ENCODE measurements around the gene KATNB1. TPM values are rescaled to one million over a fixed set of nuclear protein-coding genes. Genes with fewer than 3 reads are reported as not detected.
A peak's percentile ranks its signal among the peaks of the same experiment; 100 is the strongest.
"Not testable (repeated sequence)": the region's sequence is repeated elsewhere in the genome, so short reads cannot be mapped to it uniquely, and the experiment has no call there.

The KATNB1 gene
- total RNA-seq, 1 donor from 2014 or later = 23.6 TPM

DNA sequence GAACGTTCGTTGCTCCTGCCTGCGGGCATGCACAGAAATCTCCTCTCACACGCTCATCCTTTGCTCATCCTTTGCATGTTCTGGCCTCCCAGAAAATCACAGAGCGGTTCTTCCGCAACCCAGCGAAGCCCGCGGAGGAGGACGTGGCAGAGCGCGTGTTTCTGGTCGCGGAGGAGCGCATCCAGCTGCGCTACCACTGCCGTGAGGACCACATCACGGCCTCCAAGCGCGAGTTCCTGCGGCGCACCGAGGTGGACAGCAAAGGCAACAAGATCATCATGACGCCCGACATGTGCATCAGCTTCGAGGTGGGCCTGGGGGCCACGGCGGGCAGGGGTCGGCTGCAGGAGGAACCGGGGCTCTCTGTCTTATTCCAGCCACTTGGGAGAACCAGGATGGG, 9.6 kb upstream of the KATNB1 start:
- no peak for DNase-seq (ENCODE audit: low read depth in 2 of 2)

DNA sequence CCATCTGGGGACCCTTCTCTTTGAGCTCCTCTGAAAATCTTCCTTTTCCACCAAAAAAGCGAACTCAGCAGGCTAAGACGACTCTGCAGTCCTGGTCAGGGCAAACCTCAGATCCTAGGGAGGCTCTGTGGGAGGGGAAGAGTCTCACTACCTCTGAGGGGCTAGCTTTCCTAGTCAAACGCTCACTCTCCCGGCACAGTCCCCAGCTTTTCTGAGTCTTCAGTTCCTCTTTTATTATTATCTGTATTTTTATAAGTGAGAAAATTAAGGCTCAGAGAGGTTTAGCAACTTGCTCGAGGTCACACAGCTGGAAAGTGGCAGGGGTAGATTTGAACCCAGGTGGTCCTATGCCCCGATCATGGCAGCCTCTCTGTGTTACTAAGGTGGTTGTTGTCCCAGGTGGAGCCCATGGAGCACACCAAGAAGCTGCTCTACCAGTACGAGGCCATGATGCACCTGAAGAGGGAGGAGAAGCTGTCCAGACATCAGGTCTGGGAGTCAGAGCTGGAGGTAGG, 9.1 kb upstream of the KATNB1 start:
- DNase-seq (ENCODE audit: low read depth in 2 of 2) = no peak

DNA sequence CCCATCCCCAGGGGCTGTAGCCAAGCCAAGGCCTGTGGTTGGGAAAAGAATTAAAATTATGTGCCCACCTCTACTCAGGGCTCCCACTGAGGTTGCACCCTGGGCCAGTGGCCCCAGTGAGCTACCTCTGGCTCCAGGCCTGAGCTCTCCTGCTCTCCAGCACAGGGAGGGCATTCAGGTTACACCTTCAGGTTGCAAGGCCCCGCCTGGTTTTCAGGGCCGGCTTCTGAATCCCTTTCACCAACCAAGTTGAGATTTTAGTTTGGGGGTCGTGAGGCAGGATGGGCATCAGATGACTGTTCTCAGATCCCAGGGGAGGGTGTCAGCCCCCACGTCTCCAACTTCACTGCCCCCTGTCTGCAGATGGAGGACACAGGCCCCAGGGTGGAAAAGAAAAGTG, 8.0 kb upstream of the KATNB1 start:
- no peak for DNase-seq (ENCODE audit: low read depth in 2 of 2)

DNA sequence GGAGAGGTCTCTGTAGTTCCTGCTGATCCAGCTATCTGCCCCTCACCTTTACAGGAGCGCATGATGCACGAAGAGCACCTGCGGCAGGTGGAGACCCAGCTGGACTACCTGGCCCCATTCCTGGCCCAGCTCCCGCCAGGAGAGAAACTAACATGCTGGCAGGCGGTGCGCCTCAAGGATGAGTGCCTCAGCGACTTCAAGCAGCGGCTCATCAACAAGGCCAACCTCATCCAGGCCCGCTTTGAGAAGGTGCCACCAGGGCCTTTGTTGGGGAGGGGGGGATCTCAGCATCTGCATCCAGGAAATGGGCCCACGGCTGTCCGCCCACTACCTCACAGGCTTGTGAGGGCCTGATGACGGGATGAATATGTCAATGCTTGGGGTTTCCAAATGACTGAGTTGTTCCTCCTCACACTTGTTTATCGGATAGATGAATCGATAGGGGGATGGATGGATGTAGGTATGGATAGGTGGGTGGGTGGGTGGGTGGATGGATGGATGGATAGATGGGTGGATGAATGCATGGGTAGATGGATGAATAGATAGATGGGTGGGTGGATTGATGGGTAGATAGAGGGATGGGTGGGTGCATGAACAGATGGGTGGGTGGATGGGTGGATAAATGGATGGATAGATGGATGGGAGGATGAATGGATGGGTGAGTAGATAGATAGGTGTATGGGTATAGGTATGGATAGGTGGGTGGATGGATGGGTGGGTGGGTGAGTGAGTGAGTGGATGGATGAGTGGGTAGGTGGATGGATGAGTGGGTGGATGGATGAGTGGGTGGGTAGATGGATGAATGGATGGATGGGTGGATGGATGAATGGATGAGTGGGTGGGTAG, 7.0 kb upstream of the KATNB1 start:
- DNase-seq (ENCODE audit: low read depth in 2 of 2) = no peak

DNA sequence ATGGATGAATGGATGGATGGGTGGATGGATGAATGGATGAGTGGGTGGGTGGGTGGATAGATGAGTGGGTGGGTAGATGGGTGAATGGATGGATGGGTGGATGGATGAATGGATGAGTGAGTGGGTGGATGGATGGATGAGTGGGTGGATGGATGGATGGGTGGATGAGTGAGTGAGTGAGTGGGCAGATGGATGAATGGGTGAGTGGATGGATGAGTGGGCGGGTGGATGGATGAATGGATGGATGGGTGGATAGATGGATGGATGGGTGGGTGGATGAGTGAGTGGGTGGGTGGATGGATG, 6.4 kb upstream of the KATNB1 start:
- DNase-seq (ENCODE audit: low read depth in 2 of 2) = no peak

DNA sequence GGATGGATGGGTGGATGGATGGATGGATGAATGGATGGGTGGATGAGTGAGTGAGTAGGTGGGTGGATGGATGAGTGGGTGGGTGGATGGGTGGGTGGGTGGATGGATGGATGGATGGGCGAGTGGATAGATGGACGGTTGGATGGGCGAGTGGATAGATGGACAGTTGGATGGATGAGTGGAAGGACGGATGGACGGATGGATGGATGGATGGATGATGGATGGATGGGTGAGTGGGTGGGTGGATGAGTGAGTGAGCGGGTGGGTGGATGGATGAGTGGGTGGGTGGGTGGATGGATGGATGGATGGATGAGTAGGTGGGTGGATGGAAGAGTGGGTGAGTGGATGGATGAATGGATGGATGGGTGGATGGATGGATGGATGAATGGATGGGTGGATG, 5.7 kb upstream of the KATNB1 start:
- not testable (repeated sequence) for DNase-seq (ENCODE audit: low read depth in 2 of 2)

DNA sequence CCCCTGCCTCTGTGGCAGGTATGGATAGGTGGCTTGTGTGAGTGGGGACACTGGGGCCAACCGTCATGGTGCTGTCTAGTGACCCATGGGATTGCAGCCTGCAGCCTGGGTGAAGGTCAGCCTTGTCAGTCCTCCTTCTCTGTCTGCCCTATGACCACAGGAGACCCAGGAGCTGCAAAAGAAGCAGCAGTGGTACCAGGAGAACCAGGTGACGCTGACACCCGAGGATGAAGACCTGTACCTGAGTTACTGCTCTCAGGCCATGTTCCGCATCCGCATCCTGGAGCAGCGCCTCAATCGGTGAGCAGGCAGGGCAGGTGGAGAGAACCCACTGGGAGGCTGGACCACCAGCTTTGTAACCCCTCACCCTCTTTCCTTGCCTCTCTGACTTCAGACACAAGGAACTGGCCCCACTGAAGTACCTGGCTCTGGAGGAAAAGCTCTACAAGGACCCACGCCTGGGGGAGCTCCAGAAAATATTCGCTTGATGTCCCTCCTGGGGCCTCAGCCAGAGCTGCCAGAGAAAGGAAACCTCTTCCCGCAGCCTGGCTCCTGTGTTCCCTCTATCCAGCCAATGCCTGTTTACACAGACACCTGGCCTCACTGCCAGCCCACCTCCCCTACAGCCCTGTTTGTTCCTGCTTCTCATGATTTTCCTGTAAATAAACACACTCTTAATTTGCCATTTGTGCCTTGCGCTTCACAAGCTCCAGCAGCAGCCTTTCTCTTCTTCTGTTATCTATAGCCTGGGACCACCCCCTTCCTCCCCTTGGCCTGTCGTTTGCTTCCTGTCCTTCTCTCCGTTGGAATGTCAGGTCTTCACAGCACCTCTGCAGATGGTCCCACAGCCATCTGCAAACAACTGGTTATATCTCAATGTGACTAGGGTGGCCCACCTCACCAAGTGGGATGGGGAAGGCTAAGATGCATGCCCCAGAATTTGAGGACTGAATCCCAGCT, 4.5 kb upstream of the KATNB1 start:
- no peak for DNase-seq (ENCODE audit: low read depth in 2 of 2)

DNA sequence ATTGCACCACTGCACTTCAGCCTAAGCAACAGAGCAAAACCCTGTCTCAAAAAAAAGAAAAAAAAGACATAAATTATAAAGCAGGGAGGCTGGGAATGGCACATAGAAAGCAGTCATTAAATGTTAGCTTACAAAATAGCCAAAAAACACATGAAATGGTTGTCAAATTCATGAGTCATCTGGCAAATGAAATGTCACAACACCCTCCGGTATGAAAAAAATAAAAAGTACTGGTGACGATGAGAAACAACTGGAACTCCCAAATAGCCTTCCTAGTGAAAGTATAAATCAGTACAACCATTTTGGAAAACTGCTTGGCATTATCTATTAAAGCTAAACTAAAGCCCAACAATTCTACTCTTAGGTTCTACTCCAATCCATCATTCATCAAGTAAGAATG, 3.5 kb upstream of the KATNB1 start:
- no peak for DNase-seq (ENCODE audit: low read depth in 2 of 2)

DNA sequence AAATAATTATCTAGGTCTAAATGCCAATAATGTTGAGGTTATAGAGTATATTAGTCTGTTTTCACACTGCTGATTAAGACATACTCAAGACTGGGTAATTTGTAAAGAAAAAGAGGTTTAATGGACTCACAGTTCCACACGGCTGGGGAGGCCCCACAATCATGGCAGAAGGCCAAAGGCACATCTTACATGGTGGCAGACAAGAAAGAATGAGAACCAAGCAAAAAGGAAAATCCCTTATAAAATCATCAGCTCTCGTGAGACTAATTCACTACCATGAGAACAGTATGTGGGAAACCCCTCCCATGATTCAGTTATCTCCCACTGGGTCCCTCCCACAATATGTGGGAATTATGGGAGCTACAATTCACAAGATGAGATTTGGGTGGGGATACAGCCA, 2.9 kb upstream of the KATNB1 start:
- no peak for DNase-seq (ENCODE audit: low read depth in 2 of 2)

DNA sequence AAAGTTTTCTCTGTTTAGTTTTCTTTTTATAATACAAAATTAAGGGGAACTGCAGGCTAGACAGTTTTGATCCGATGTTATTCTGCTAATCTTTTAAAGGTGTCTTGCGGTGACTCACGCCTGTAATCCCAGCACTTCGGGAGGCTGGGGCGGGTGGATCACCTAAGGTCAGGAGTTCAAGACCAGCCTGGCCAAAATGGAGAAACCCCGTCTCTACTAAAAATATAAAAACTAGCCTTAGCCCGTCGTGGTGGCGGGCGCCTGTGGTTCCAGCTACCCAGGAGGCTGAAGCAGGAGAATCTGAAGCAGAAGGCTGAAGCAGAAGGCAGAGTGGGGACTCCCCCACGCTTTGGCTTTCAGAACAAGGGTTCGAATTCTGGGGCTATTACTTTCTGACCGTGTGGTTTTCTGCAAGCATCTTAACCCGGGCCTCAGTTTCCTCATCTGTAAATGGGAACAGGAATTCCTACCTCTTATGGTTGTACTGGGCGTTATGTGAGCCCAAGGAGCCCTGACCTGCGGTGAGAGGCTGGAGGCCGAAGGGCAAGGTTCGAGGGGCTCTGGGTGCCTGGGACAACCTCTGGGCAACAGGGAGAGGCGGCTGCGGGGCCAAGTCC, 1.2 kb upstream of the KATNB1 start:
- DNase-seq (ENCODE audit: low read depth in 2 of 2) = no peak

DNA sequence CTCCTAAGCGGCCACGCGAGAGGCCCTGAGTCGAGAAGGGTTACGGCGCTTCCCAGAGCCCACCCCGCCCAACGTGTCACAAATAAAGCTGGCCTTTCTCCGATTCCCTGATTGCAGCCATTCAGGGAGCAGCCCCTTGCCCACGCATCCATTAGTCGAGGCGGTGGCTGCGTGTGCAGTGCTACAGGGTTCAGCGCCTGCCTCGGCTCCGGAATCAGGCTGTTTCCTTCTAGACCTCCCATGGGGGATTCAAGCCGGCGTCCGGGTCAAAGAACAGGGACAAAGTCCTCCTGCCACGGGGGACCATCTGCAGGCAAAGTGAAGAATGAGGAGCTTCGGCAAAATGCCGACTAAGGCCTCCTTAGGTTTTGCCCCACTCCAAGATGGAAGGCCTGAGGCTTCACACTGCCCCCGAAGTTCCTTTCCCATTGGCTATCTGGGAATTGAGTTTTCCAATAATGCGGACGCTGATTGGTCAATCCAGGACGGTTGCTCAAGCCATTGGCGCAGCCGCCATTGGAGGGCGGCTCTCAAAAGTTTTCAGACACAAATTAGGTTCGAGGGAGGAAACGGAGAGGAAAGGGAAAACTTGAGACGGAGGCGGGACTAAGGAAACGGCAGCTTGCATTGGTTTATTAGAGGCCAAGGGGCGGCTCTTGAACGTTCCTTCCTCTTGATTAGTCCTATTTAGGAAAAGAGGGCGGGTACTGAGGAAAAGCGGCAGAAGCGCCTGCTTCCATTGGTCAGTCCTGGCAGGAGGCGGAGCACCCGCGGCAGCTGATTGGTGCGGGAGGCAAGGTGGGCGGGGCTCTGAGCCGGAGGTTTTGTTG, 430 bp upstream of the KATNB1 start:
- peak; percentile 100 for DNase-seq (ENCODE audit: low read depth in 2 of 2)

DNA sequence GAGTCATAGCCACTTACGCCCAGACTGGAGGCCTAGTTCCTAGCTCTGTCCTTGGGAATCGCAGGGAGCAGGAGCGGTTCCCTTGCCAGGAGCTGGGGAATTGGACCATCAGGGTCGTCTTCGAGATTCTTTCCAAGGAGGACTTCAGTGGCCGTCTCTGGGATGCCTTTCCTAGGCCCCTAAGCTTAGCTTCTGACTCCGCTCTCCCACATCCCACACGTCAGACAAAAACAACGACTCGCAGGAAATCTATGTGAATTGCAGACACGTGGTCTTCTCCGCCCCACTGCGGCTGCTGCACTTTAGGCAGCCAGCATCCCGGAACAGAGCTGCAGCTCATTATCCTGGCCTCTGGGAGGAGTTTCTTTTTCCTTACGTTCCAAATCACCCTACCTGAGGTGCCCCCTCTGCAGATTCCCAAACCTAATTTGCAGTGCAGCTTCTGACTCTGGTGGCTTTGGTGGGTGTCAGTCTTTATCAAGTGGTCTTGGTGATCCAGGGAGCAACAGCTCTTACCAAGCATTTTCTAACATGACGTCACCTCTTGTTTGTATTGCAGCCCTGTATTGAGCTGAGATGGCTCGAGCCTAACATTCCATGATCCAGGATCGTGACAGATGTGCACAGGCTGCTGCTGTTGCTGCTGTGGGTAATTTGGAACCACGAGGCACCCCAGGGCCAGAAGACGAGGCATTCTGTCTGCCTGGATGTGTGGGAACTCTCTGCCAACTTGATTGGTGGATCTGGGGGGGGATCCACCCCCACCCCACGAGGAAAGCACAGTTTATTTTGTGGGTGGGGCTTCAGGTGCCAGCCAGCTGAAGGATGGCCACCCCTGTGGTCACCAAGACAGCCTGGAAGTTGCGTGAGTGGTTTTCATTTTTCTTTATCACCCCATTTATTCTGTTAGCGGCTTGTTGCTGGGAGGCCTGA, 1.1 kb downstream of the KATNB1 start:
- DNase-seq (ENCODE audit: low read depth in 2 of 2) = peak; percentile 79 to 87

DNA sequence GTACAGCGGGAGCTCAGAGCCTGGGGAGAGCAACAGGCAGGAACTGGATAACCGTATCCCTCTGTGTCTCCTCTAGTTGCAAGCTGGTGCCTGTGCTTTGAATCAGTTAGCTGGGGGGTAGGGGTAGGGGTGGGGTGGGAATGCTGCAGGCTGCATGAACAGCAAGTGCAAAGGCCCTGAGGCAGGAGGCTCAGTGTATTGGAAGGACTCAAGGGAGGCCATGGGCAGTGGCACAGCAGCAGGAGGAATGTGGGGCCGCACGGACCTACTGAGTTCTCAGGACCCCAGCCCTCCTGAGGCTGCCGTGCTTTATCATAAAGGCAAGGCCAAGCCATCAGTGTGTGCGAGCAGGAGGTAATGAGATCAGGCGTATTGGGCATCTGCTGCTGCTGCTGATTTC, 3.3 kb downstream of the KATNB1 start:
- DNase-seq (ENCODE audit: low read depth in 2 of 2) = no peak

DNA sequence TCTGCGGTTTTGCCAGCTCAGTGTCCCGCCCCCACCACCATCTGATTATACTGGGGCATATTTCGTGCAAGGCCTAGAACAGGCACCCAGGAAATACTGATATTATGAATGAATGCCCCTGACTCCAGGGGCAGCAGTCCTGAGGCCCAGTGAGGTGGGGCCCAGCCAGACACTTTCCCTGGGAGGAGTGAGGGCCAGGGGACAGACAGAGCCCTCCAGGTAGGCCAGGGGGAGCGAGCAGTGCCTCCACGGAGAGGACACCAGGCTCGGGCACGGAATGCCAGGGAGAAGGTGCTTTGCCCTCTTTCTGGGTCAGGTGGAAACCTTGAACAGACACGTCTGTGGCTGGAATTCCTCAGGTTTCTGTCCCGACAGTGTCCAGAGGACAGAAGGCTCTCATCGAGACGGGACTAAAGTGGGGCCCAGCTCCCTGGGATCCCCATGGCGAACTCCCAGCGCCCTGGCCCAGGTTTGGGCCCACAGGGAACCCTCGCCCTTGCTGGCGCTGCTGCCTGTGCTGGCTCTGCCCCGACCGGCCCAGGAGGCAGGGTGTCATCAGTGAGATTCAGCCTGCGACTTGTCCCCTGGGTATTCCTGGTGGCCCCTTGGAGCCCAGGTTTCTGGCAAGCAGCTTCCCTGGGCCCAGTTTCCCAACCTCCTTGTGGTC, 4.3 kb downstream of the KATNB1 start:
- DNase-seq (ENCODE audit: low read depth in 2 of 2) = no peak

DNA sequence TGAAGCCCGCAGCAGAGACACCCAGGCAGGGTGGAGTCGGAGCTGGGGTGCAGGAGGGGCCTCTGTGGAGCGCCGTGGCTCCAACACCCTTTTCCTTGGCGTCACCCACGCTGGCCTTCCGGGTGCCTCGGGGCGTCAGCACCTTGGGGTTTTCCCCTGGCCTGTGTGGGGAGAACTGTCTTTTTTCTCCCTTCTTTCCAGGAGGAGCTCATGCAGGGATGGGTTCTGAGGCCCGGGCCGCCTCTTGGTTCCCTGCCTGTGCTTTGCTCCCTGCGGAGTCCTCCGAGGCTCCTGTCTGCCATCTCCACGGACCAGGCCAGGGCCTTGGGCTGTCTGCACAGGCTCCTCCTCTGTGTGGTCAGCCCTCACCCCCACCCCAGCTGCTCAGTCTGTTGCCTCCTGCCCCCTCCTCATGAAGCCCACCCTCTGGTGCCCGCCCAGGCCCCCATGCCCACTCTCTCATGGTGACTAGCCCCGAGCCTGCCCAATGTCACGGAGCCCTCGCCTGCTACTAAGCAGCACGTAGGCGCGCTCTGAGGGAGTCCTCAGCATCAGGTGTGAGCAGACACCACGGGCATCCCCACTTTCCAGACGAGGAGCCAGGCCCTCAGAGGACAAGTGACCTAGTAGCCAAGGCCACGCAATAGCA, 5.0 kb downstream of the KATNB1 start:
- no peak for DNase-seq (ENCODE audit: low read depth in 2 of 2)

DNA sequence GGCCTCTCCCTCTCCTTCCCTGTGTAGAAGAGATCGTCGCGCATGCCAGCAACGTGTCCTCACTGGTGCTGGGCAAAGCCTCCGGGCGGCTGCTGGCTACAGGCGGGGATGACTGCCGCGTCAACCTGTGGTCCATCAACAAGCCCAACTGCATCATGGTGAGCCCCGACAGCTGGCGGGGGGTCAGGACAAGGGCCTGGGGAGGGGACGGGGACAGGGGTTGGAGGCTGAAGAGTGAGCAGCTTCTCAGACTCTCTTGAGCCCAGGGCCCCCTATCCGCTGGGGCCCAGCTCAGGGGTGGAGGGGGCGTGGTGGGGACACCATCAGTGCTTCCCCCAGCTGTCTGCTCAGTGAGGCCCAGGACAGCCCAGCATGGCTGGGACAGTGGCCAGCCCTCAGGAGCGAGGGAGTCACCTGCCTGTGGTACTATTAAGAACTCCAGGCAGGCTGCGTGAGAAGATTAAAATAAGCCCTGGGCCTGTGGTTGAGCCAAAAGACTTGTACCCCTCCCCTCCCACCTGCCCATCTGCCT, 6.2 kb downstream of the KATNB1 start:
- no peak for DNase-seq (ENCODE audit: low read depth in 2 of 2)

DNA sequence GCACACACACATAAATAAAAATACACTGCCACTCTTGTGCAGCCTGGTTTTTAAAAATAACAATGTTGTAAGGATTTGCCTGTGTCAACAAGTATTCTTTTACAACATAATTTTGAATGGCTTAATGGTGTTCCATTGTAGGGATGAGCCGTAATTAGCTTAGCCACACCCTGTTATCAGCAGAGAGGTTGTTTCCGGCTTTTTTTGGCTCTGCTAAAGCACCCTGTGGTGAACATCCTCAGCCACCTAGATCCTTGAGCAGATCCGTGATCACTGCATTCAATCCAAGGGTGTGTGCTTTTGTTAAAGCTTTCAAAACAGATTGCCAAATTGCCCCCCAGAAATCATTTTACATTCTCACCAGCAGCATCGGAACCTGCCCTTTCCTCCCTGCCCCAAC, 7.0 kb downstream of the KATNB1 start:
- DNase-seq (ENCODE audit: low read depth in 2 of 2) = no peak

DNA sequence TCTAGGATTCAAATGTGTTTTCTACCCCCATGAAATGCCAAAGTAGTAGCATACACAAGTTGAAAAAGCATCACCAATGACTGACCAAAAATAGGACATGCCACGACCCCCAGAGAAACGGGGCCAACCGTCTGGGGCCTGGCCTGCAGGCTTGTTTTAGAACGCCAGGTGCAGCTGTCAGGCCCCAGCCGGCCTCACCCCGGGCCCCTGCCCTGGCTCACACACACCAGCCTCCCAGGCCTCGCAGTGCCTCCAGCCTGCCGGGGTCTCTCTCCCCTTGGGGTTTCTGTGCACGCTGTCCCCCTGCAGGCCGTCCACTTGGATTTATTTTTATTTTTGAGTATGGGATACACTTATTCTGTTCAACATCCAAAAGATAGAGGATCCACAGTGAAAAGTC, 7.9 kb downstream of the KATNB1 start:
- DNase-seq (ENCODE audit: low read depth in 2 of 2) = no peak
